ENCODE data around the gene MYO18B. TPM values are rescaled to one million over a fixed set of nuclear protein-coding genes. Genes with fewer than 3 reads are reported as not detected.

Gene MYO18B
- total RNA-seq (2012; rRNA removed) (under 0.01 TPM in 1 of 2 replicates, not detected in the other), polyA plus RNA-seq (2012; rRNA removed) (not detected in 2 replicates), Bru-seq, nascent RNA (percentile 3 among the genes with signal in this experiment), BruChase-seq, experiment 1, labeled RNA remaining after a 6-hour chase (percentile 1 among the genes with signal in this experiment), BruChase-seq, experiment 2, labeled RNA remaining after a 2-hour chase (percentile 4 among the genes with signal in this experiment)
- not detected in 2 replicates for polyA plus RNA-seq (2012; cell fraction: cytosol; rRNA removed)
- 0.01 TPM in 2 replicates for polyA plus RNA-seq (2012; cell fraction: nucleus; rRNA removed; ENCODE audit: low replicate concordance)
- long read RNA-seq = 0 reads

- 82% methylated on average over 14 of the region's 36 CpGs; no CpG with 5 or more reads in 1 of the 2 experiments for whole genome bisulfite sequencing, 2 experiments (ENCODE audit: extremely low coverage in 2 of 2, insufficient read length in 1 of 2)
- Histone ChIP-seq H2BK15ac (ENCODE audit: low read depth, low read length) (no peak within 1 kb of the TSS), H3K4me1 (ENCODE audit: control insufficient read depth, insufficient read depth, low read length) (no peaks in the 10 kb centered on the region; the same call in 1 of the 2 replicates), H3K27ac (ENCODE audit: insufficient read depth, low read length) (no peak within 1 kb of the TSS), H4K20me1 (ENCODE audit: insufficient read depth, low read length) (no peaks in the 10 kb centered on the region), H2AFZ (replicated peaks; ENCODE audit: low read length, poor library complexity) (peak within 1 kb of the TSS; percentile 3), H4K5ac (ENCODE audit: low read depth, low read length) (no peak within 1 kb of the TSS), H3K9me3 (ENCODE audit: control insufficient read depth, insufficient read depth, low read length) (no peaks in the 10 kb centered on the region), H3K9ac (ENCODE audit: low read depth, low read length) (no peak within 1 kb of the TSS), H2BK5ac (ENCODE audit: low read depth, low read length, poor library complexity, severe bottlenecking) (no peak within 1 kb of the TSS), H2BK120ac (ENCODE audit: low read depth, low read length) (no peak within 1 kb of the TSS), H2BK20ac (ENCODE audit: low read depth, low read length) (no peak within 1 kb of the TSS), H2AK5ac (ENCODE audit: low read depth, low read length) (no peak within 1 kb of the TSS), H4K8ac (ENCODE audit: low read depth in 2 of 2, low read length in 2 of 2) (no peak within 1 kb of the TSS), H3K4me2 (ENCODE audit: low read depth, low read length) (no peak within 1 kb of the TSS), H3K36me3 (ENCODE audit: control insufficient read depth, insufficient read depth, low read length) (no peaks in the 10 kb centered on the region), H2AK9ac (replicated peaks; ENCODE audit: low read depth, low read length, poor library complexity) (peak within 1 kb of the TSS; percentile 45), H3K14ac (replicated peaks; ENCODE audit: low read depth, low read length) (no peak within 1 kb of the TSS), H3K9me1 (ENCODE audit: insufficient read depth, low read length) (no peaks in the 10 kb centered on the region; the same call in 1 of the 2 replicates), H3K56ac (ENCODE audit: extremely low read depth, insufficient read depth, low read length) (no peak within 1 kb of the TSS), H4K91ac (ENCODE audit: insufficient read depth, low read depth, low read length) (no peak within 1 kb of the TSS), H3K27me3 (ENCODE audit: control insufficient read depth, insufficient read depth, low read length) (no peaks in the 10 kb centered on the region), H3K4me3 (ENCODE audit: insufficient read depth, low read depth, low read length) (no peak within 1 kb of the TSS), H3K23ac (ENCODE audit: low read depth, low read length) (no peak within 1 kb of the TSS), H3K79me1 (ENCODE audit: low read depth in 1 of 2, low read length in 2 of 2) (no peaks in the 10 kb centered on the region), H3K18ac (ENCODE audit: low read depth, low read length) (no peak within 1 kb of the TSS), H3K4ac (ENCODE audit: low read depth, low read length) (no peak within 1 kb of the TSS)
- BruUV-seq (replicated peaks) = no TSS peak
- POLR2A ChIA-PET (ENCODE audit: unreplicated experiment) = no interaction called here
- in situ Hi-C loops (cut with MboI; ENCODE audit: low sequenced_read_pairs) = no loop called here
- ATAC-seq (ENCODE audit: low read depth) = no peak
- CTCF ChIA-PET = no interaction called here
- no peak for DNase-seq
- intact Hi-C loops (cut with micrococcal nuclease) = no loop called here
- dilution Hi-C loops (cut with HindIII; ENCODE audit: low sequenced_read_pairs, unreplicated experiment) = no loop called here
- TF ChIP-seq ELK1 (IDR thresholded peaks at IDR 0.05; ENCODE audit: borderline replicate concordance, low read depth, low read length) (no peak), NFE2L2 (IDR thresholded peaks at IDR 0.05; ENCODE audit: low read depth, low read length) (no peak), BHLHE40 (IDR thresholded peaks at IDR 0.05; ENCODE audit: low read depth, low read length) (no peak), SMC3 (IDR thresholded peaks at IDR 0.05; ENCODE audit: low read depth, low read length) (no peak), CEBPB (IDR thresholded peaks at IDR 0.05; ENCODE audit: low read depth, low read length) (no peak), RAD21 (IDR thresholded peaks at IDR 0.05; ENCODE audit: low read length) (no peak), MAFK (IDR thresholded peaks at IDR 0.05; ENCODE audit: low read depth, low read length) (no peak), RFX5 (IDR thresholded peaks at IDR 0.05; ENCODE audit: low read depth, low read length) (no peak), USF2 (IDR thresholded peaks at IDR 0.05; ENCODE audit: low read depth, low read length) (no peak), MAZ (IDR thresholded peaks at IDR 0.05; ENCODE audit: borderline replicate concordance, low read depth, low read length) (no peak), FOS (IDR thresholded peaks at IDR 0.05; ENCODE audit: low read depth, low read length) (no peak), POLR2A (IDR thresholded peaks at IDR 0.05; ENCODE audit: low read depth, low read length) (no peak)
- TF ChIP-seq, protein P1, sequence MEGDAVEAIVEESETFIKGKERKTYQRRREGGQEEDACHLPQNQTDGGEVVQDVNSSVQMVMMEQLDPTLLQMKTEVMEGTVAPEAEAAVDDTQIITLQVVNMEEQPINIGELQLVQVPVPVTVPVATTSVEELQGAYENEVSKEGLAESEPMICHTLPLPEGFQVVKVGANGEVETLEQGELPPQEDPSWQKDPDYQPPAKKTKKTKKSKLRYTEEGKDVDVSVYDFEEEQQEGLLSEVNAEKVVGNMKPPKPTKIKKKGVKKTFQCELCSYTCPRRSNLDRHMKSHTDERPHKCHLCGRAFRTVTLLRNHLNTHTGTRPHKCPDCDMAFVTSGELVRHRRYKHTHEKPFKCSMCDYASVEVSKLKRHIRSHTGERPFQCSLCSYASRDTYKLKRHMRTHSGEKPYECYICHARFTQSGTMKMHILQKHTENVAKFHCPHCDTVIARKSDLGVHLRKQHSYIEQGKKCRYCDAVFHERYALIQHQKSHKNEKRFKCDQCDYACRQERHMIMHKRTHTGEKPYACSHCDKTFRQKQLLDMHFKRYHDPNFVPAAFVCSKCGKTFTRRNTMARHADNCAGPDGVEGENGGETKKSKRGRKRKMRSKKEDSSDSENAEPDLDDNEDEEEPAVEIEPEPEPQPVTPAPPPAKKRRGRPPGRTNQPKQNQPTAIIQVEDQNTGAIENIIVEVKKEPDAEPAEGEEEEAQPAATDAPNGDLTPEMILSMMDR (conservative IDR thresholded peaks at IDR 0.05; ENCODE audit: low read depth, low read length) = no peak
Measured at GRCh38 chr22:25741692-25742626, at the start of gene MYO18B. Gene MYO18B, plus strand, starts transcription at chr22:25742188. Its CDS starts 18,905 bp downstream, at chr22:25761093.
